ENCODE measurements around the gene RPS6KA5.

The RPS6KA5 gene

DNA sequence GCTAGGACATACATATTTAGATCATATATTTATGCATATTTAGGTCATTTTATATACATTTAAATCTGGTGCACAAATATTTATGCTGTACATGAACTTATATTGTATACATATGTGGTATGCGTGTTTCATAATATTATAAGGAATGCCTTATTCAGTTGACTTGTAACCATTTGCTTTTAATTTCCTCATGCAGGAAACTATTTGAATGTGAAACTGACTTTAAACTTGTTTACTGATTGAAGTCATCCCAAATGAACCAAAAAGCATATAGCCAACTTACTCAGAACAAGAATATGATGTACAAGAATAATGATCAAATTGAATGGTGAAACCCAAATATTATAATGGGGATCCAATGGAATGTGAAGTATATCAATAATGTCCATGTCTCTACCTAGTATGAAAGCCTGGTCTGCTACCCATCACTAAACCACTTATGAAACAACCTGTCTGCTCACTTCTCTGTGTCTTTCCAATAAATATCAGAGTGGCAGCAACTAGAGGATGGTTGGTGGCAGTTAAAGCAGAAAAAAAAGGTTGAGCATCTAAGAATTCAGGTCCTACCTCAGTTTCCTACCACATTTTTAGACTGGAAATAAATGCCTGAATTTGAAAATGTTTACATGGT, 38.3 kb downstream of the RPS6KA5 start:
- DNase-seq = no peak

DNA sequence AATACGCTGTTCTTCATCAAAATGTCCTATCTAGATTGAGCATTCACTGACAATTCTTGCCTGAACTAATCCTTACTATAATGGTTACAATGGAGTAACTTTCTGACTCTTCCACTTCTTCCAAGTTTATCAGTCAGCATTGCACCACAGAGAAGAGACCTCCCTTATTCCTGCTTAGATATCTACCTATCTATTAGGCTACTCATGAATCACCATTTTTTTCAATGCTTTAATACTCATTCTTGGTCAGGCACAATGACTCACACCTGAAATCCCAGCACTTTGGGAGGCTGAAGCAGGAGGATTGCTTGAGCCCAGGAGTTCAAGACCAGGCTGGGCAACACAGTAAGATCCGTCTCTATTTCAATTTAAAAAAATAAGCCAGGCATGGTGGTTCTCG, 39.3 kb downstream of the RPS6KA5 start:
- no peak for DNase-seq

DNA sequence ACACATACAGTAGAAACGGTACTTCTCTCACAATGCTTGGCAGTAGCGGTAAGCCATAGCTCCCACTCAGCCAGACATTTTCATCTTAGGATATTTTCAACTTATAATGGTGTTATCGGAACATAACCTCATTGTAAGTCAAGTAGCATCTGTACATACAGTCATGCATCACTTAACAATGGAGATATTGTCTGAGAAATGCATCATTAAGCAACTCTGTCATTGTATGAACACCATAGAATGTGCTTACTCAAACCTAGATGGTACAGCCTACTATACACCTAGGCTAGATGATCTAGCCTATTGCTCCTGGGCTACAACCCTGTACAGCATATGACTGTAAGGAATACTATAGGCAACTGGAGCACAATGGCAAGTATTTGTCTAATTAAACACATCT, 40.8 kb downstream of the RPS6KA5 start:
- DNase-seq = no peak

DNA sequence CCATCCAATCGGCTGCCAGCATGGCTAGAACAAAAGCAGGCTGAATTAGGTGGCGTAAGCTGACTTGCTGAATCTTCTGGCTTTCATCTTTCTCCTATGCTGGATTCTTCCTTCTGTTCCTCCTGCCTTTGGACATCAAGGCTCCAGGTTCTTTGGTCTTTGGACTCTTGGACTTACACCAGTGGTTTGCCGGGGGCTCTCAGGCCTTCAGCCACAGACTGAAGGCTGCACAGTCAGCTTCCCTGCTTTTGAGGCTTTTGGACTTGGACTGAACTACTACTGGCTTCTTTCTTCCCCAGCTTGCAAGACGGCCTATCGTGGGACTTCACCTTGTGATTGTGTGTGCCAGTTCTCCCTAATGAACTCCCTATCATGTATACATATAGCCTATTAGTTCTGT, 42.0 kb downstream of the RPS6KA5 start:
- DNase-seq = no peak

DNA sequence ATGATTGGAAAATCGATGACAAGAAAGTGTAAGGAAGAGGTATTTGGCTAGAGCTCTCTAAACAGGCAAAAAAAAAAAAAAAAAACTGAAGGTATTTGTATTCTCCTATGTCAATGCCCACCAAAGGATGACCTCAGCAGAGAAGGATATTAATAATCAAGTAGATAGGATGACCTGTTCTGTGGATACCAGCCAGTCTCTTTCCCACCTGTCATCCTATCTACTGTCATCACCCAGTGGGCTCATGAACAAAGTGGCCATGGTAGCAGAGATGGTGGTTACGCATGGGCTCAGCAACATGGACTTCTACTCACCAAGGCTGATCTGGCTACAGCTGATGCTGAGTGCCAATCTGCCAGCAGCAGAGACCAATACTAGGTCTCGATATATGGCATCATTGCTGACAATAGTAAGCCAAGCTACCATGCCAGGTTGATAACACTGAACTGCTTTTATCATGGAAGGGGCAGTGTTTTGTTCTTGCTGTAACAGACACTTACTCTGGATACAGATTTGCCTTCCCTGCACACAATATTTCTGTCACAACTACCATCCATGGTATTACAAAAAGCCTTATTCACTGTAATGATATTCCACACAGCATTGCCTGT, 43.5 kb downstream of the RPS6KA5 start:
- DNase-seq = no peak

DNA sequence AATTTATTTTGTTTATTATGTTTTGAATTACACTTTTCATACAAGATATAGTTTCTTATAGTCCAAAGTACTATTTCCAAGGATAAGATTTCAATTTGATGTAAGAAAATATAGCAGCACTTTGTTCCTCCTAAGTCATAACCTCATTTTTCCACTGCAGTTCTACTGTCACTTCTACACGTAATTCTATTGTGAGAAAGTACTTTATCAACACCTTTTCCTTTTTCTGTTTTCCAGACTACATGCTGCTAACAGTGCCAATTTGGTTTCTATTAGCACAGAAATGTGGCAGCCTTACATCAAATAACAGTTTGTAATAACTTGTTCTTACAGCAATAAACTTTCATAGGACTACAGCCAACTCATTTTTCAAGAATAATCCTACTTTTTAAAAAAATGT, 45.0 kb downstream of the RPS6KA5 start:
- no peak for DNase-seq

DNA sequence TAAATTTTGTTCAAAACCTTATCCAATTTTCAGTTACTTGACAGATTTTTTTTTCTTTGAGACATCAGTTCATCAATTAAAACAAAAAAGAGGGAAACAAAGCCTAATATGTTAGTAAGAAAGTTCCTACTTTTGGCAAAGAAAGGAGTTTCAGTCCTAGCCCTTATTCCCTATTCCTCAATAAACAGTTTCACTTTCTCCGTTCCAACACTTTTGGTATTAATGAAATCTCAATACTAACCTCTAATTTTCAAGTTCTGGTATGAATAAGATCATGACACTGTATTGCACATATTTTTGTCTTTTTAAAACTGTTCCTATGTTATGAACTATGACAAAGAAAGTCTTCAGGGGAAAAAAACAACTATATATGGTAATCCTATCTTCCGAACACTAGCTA, 48.4 kb downstream of the RPS6KA5 start:
- no peak for DNase-seq

DNA sequence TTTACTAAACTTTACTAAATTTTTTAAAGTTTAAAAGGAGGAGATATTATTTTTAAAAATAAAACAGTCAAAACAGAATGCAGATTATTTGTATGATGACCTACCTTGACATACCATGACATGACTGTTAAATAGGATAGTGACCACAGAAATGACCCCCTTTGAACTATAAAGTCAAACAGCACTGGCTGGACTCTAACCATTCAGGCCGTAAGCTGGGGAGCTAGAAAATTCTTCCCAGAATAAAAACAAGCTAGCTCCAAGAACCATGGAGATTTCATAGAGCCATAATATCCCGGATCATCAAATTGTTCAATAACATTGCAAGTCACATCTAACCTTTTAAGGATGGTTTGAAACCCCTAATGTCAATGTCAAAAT, 50.3 kb downstream of the RPS6KA5 start:
- no peak for DNase-seq

DNA sequence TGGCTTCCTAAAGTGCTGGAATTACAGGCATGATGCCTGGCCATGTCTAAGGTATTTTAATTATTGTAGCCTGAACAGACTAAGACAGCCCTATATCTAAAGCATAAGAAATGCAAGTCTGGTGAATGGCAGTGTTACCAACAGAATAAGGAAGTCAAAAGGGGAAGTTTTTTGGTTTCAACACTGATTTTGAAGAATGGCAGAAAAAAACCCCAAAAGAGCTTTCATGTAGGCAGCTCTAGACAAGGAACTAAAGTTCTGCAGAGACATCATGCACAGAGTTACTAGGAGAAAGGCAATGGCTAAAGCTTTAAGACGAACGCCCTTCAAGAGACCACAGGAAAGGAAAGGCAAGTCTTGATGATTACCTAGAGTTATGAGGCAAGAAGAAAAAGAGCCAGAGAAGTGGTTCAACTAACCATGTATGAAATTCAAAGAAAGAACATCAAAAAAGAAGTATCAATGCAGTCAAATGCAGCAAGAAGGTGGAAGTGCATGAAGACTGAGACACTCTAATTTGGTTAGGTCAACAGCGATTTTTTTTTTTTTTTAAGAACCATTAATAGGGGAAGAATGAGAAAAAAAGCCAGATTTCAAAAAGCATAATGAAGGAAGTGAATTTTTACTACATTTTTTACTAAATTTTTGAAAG, 50.8 kb downstream of the RPS6KA5 start:
- no peak for DNase-seq

DNA sequence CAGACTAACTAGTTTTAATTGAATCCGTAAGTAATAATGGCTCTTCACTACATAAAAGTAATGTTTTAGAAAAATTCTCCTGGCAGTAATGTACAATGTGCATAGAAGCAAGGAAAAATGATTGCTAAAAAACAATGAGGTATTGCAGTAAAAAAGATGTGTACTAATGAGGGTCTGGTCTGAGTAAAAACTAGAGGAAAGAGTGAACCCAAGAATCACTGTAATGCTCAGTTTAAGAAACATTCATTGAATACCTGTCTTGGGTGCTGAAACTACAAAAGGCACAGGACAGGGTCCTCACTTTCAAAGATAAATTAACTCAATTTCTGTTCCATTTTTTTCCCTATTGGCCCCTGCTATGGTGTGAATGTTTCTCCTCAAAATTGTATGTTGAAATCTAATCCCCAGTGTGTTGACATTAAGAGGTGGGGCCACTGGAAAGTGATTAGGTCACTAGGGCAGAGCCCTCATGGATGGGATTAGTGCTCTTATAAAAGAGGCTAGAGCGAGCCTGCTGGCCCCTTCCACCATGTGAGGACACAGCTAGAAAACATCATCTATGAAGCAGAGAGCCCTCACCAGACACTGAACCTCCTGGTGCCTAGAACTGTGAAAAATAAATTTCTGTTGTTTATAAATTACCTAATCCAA, 51.6 kb downstream of the RPS6KA5 start:
- DNase-seq = no peak

DNA sequence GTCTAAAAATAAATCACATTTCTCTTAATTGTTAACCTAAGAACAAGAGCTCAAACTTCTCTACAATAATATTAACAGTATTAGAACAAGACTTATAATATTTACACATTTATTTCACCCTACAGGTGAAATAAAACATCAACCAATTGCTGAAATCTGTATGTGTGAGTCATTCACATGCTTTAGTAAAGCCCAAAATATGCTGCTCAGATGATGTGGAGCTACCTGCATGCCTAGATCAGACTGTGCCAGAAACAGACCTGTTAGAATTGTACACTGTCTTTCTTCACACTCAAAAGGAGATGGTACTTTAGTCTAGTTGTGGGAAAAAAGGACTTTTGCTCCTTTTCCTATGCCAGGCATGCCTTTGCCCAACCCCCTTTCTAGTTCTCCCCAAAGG, 54.7 kb downstream of the RPS6KA5 start:
- no peak for DNase-seq

DNA sequence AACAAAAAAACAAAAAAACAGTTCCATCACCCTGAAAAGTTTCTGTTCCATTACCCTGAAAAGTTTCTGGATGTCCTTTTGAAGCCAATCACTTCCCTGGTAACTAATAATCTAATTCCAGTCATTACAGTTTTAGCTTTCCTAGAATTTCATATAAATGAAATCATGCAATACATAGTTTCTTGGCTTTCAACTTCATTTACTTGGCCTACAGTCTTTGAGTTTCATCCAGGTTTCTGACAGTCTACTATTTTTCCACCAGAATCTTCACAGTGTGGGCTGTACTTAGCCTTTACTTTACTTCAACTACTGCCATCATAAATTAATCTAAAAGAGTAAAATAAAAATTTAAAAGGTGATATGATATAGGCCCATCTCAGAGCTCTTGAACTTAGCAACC, 55.5 kb downstream of the RPS6KA5 start:
- DNase-seq = no peak

DNA sequence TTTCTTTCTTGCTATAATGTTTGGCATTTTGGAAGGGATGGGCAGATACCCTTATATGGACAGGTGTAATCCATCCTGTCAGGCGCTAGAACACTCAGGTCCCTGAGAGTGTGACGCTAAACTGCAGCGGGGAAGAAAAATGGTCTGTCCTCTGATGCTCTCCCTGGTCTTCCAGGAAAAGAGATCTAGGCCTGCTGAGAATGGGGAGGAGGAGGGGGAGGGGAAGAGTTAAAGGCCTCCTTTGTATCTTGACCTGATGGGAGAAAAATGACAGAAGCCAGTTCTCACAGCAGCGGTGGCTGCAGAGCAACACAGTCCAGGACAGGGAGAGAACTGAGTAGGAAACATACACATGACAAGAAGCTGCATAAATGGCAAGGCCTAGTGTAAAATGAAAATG, 61.1 kb downstream of the RPS6KA5 start:
- no peak for DNase-seq

DNA sequence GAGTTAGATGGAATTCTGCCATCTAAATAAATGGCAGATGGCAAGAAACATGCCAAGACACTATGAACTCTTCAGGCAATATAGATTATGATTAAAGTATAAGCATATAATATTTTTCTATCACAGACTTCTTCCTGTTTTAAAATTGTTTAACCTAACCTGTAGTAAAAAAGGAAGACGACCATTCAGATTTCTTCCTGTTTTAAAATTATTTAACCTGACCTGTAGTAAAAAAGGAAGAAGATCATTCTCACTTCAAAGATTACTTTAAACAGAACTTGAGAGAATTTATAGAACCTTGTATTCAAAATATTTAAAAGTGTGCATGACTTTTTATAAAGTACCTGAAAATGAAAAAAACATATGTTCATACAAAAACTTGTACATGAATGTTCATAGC, 63.5 kb downstream of the RPS6KA5 start:
- DNase-seq = no peak

DNA sequence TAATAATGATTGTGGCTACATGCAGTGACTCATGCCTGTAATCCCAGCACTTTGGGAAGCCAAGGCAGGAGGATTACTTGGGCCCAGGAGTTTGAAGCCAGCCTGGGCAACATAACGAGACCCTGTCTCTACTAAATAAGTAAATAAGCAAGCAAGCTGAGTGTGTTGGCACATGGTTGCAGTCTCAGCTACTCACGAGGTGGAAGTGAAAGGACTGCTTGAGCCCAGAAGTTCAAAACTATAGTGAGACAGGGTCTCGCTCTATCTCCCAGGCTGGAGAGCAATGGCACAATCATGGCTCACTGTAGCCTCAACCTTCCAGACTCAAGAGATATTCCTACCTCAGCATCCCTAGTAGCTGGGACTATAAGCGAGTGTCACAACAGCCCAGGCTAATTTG, 64.7 kb downstream of the RPS6KA5 start:
- no peak for DNase-seq

DNA sequence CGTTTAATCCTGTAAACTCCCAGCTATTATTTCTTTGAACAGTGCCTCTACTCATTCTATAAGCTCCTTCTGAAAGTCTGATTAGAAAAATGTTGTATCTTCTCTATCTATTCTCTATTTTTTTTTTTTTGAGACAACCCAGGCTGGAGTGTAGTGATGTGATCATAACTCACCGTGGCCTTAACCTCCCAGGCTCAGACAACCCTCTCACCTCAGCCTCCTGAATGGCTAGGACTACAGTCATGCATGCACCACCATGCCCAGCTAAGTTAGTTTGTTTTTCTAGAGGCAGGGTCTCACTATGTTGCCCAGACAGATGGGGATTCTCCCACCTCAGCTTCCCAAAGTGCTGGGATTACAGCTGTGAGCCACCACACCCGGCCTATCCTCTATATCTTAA, 66.6 kb downstream of the RPS6KA5 start:
- DNase-seq = no peak

DNA sequence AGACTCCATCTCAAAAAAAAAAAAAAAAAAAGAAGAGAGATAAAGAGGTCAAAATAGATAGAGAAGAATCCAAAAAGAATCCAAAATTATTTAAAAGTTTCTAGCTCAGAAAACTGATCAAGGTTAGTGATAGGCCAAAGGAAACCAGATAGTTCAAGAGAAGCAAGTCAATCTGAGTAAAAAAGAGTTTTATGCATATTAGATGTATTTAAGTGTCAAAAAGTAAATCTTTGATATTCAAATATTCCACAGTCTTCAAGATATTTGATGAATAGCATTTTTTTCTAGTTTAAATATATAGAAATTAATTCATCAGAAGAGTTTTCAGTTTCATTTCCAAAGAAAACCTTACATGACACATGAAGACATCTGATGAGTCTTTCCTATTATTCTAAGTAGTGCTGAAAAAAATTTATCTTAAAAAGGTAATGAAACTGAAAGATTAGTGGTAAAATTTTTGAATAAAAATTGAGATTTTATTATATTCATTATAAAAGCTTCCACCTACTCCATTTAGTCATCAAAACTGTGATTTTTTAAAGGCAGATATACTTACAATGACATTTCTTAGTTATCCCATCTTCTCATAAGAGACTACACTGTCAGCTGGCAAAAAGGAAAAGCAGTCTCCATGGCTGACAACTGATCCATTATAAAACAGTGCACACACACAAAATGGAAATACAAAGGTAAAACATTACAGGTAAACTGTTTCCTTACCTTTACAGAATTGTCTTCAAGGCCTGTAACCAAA, 68.6 kb downstream of the RPS6KA5 start:
- DNase-seq = no peak

DNA sequence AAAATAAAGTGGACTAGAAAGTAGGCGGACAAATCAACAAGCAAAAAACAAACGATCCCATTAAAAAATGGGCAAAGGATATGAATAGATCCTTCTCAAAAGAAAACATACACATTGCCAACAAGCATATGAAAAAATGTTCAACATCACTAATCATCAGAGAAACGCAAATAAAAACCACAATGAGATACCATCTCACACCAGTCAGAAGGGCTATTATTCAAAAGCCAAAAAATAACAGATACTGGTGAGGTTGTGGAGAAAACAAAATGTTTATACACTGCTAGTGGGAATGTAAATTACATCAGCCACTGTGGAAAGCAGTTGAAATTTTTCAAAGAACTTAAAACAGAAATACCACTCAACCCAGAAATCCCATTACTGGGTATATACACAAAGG, 70.3 kb downstream of the RPS6KA5 start:
- no peak for DNase-seq

DNA sequence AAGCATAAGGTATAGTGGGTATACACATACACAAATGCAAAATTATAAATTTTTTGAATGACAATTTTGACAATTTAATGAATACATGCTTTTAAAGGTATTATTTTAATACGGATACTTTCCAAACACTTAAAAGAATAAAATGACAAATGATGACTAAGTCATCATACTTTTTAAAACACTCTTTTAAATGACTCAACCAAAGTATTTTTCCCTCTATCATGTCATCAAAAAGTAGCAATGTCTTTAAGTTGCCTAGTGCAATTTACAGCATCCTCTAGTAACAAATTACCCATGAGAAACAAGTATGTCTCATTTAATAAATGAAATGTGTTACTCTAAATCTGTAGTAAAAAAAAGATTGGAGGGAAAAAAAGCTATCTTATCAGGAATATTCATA, 73.3 kb downstream of the RPS6KA5 start:
- DNase-seq = no peak

DNA sequence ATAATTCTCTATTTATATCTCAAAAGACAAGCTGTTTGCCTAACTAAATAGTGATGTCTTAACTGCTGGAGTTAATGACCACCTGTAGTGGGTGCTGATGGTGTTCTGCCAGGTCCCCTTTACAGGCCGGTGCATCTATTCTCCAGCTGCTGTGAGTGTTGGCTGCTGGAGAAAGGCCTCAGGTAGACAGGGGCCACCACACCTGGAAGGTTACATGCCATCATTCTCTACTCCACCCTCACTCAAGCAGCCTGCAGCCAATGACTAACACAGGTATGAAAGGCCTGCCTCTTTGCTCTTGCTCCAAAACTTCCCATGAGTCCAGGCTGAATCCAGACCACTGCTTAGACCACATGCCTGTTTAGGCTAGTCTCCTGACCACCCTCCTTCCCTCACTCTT, 73.9 kb downstream of the RPS6KA5 start:
- no peak for DNase-seq

DNA sequence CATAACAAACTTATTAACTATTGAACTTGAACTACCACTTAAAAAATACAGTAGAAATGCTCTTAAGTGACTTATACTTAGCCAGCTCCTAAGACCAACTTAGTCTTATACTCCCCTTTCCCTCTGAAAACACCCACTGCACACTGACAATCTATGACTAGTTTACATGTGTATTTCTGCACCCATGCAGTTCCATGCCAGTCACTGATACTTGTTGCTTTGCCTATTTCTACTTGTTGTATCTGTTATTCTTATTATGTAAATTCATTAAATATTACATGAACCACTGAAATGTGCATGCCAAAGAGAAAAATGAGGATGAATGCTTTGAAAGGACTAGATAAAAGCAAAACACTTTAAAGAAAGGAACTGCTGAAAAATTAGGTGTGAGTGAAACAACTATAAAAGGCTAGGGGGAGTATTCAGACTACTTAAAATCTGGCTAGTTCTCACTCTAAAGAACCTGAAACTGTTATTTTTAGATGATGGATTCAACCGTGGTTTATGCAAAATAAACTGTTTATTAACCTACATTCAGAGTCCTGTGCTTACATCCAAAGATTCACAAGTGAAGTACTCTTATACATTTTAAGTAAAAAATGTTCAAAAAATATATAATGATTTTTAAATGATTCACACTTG, 74.7 kb downstream of the RPS6KA5 start:
- no peak for DNase-seq

DNA sequence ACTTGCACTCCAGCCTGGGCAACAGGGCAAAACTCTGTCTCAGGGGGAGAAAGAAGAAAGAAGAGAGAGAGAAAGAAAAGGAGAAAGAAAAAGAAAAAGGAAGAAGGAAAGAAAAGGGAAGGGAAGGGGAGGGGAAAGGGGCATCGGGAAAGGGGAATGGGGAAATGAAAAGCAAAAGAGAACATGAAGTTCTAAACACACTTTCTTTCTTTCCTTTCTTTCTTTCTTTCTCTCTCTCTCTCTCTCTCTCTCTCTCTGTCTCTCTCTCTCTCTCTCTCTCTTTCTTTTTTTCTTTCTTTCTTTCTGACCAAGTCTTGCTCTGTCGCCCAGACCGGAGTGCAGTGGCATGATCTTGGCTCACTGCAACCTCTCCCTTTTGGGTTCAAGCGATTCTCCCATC, 76.9 kb downstream of the RPS6KA5 start:
- no peak for DNase-seq

DNA sequence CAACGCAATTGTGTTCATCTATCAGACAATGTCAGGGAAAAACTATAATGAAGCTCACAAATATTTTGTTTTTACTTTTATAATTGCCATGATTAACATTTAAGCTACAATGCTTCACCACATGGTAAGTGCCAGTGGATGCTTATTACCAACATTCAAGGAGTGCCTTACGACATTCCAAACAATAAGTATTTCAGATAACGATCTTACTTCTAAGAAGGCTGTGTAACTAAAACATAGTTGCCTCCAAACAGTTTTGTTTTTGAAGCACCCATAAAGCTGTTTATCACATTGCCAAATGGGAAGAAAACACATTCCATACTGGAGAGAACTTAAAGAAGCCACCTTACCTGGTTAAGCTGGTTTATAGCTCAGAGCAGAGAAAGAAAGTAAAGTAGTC, 78.8 kb downstream of the RPS6KA5 start:
- no peak for DNase-seq

Data from stimulated activated CD4-positive, alpha-beta T cell treated with anti-CD3 and anti-CD28 coated beads, Interleukin-12 subunit alpha, Interleukin-12 subunit beta, amount 100 ng/mL, for 4 hours (primary cell).